ENCODE data around the gene MYL3.
"Not testable (repeated sequence)": the region's sequence is repeated elsewhere in the genome, so short reads cannot be mapped to it uniquely, and the experiment has no call there.

MYL3 gene

GRCh38 chr3:46811615-46812236, 51.5 kb downstream of the MYL3 start:
- TF ChIP-seq CTCF (IDR thresholded peaks at IDR 0.05; ENCODE audit: low read depth, low read length, poor library complexity, severe bottlenecking) (no peak), EZH2phosphoT487 (IDR thresholded peaks at IDR 0.05; ENCODE audit: borderline replicate concordance, low read length) (no peak)
- H3F3A ChIP-seq (ENCODE audit: control insufficient read depth, insufficient read depth): no peaks in the 10 kb centered on the region
- H3K4me1 ChIP-seq (ENCODE audit: control insufficient read depth, low read length): no peaks in the 10 kb centered on the region; the same call in 1 of the 2 replicates
- no peaks in the 10 kb centered on the region for H3K9me3 ChIP-seq (ENCODE audit: control insufficient read depth, insufficient read depth, low read length)
- no peaks in the 10 kb centered on the region for H3K79me2 ChIP-seq (ENCODE audit: control insufficient read depth, low read length)
- no peaks in the 10 kb centered on the region for H3K36me3 ChIP-seq (ENCODE audit: control insufficient read depth, low read length)
- H3K4me3 ChIP-seq (ENCODE audit: low read length): no peak overlapping the region
- H3K4me2 ChIP-seq (ENCODE audit: low read length): no peak overlapping the region
- no peaks in the 10 kb centered on the region for H4K20me1 ChIP-seq (ENCODE audit: control insufficient read depth, insufficient read depth, low read depth, low read length)
- H3K9me2 ChIP-seq (replicated peaks; ENCODE audit: control insufficient read depth, low read length): no peaks in the 10 kb centered on the region
- peaks cover 15% of the 10 kb centered on the region for H3K27me3 ChIP-seq (ENCODE audit: control insufficient read depth, low read length)
- H3K27ac ChIP-seq (ENCODE audit: low read depth, low read length): no peak overlapping the region

GRCh38 chr3:46808766-46809165, 54.5 kb downstream of the MYL3 start:
- H4K20me1 ChIP-seq (ENCODE audit: control insufficient read depth, insufficient read depth, low read depth, low read length); H3K9me3 ChIP-seq (ENCODE audit: control insufficient read depth, insufficient read depth, low read length); H3K27ac ChIP-seq (ENCODE audit: low read depth, low read length); H3K36me3 ChIP-seq (ENCODE audit: control insufficient read depth, low read length); H3K4me3 ChIP-seq (ENCODE audit: low read length); H3K4me1 ChIP-seq (ENCODE audit: control insufficient read depth, low read length); H3F3A ChIP-seq (ENCODE audit: control insufficient read depth, insufficient read depth); H3K4me2 ChIP-seq (ENCODE audit: low read length); H3K79me2 ChIP-seq (ENCODE audit: control insufficient read depth, low read length); H3K9me2 ChIP-seq (replicated peaks; ENCODE audit: control insufficient read depth, low read length): not testable (repeated sequence)
- peaks cover 15% of the 10 kb centered on the region for H3K27me3 ChIP-seq (ENCODE audit: control insufficient read depth, low read length)

Measured in DOHH2 (cell line).